CD4-positive, alpha-beta T cell treated with Interleukin-4 for 1 hour (primary cell): ENCODE data around the gene BOLA1.
"Not testable (repeated sequence)": the region's sequence is repeated elsewhere in the genome, so short reads cannot be mapped to it uniquely, and the experiment has no call there.

Experiments used
- DNase-seq, 2 donors: peaks; one replicate each; pipeline ENCODE4 v3.0.0-alpha.2; 2020 to 2022

BOLA1 gene

GRCh38 chr1:149933208-149933607 is 33.8 kb downstream of the BOLA1 start:
- DNase-seq, result no peak

DNA sequence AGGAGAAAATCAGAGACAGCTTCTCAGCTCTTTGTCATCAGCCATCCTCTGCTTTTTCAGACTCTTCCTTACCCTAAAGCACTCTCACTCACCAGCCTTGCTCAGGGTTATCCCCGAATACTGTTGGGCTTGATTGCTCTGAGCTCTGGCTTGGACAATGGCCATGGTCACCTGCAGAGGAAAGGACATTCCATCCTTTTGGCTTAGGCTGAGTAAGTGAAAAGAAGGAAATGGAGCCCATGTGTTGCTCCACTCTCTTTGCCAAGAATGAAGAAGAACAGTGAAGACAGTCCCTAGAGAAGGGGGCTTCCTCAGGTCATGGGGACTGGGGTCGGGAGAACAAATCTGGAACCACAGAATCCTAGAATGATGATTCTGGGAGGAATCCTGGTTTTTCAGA is 35.0 kb downstream of the BOLA1 start:
- DNase-seq, result no peak

GRCh38 chr1:149936170-149936991 is 37.0 kb downstream of the BOLA1 start, which contains the start of gene MTMR11:
Gene MTMR11 (minus strand): TSS chr1:149936879. CDS start chr1:149936647, 232 bp downstream.
- DNase-seq, result no peak

DNA sequence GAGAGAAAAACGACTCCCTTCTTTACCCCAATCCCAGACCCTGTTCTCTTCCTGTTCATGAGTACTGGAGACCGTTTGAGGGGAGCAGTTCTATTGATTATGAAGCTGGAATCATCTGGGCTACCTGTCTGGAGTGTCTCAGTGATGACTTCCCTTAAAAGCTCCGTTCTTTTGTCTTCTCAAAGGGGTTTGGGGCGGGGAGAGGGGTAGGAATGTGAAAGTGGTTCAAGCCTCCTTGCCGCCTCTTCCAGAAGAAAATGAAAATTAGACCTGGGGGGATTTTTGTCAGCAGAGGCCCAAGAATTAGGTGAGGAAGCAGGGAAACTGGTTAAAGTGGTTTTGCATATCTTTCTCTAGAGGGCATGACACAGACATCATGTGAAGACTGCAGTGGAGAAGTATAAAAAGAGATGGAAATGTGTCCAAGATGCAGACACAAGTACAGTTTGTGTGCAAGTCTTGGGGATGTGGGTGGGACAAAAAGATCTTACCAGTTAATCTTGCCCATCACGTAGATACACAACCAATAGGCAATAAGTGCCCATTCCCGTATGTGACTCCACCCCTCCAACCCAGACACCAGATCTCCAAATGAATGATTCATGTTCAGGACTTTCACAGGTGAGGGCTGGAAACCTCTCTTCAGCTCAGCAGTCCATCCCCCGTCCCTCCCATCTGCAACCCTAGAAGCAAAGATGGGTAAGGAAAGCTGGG is 37.8 kb downstream of the BOLA1 start:
- no peak for DNase-seq

- DNase-seq, result no peak
These were observed 38.4 kb downstream of the BOLA1 start for GRCh38 chr1:149937759-149938158.

GRCh38 chr1:149938668-149939003 is 39.3 kb downstream of the BOLA1 start:
- DNase-seq, result not testable (repeated sequence)

DNA sequence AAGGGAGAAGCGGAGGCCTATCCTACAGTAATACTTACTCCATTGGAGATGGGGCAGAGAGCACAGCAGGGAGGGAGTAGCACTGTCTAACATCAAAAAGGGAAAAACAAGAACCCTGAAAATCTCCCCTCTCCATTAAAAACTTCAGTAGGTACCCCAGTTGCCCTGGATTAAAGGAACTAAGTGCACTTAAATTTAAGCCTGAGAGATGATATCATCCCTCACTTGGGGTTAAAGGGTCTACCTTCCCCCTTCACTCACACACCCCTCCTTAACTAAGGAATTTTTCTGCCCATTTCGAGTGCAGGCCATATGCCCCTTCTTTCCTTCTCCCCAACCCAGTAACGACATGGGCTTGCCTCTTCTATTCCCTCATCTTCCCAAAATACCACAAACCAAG is 41.1 kb downstream of the BOLA1 start:
- DNase-seq, result no peak

- no peak for DNase-seq
These were observed 42.8 kb downstream of the BOLA1 start for GRCh38 chr1:149942207-149942606.

DNA sequence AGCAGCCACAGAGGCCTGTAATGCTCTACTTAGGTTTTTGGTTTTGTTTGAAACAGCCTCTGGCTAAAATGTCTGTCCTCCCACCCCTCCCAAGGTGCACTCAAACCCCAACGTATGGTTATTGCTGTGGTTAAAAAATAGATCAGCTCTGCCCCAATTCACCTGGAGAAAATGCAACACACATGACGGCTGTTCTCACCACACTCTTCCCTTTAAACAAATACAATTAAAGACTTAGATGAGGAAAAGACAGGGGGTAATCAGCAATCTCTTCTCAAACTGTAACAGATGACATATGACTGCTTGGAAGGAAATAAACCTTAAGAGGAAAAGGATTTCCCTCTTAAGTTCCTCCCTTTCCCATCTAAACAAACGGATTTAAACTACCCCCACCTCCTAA is 43.5 kb downstream of the BOLA1 start:
- no peak for DNase-seq

DNA sequence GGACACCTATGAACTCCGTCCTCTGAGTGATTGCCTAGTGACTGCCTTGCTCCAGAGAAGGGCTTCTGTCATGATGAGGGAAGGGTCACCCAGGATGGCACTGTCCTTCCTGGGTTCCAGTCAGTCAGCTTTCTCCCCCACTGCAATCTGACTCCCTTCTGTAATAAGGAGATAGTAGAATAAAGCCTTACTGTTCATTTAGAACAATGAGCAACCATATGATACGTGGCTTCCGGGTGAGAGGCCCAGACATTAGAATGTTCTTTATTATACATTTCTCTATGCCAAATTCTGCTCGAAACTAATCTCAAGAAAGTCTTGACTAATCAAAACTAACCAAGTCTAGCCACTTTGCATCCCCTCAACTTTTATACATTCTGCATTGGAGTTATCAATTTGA is 45.8 kb downstream of the BOLA1 start:
- DNase-seq, result no peak

DNA sequence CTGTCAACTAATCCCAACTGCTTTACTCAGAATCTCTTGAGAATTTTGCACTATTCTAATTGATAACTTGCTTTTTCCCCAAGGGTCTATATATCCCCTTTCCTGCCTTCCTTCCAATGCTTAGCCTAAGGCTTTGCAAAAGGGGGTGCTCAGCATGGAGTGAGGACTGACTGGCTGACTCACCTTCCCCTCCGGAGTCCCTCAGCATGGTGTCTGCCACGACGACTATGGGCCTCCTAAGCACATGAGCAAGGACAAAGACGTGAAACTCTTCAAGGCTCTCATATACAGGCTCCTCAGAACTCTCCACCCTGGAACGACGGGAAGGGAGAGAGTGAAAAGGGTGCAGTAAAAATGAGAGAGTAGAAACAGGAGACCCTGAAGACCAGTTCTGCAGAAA is 50.5 kb downstream of the BOLA1 start:
- DNase-seq, result no peak
